AG20443 (cell line): ENCODE results near the gene LDLRAD4.

Source experiments
- DNase-seq: peaks from one replicate; pipeline ENCODE4 v3.0.0; 2012; ENCODE audit warnings: low spot score, mixed read lengths

The LDLRAD4 gene

DNA sequence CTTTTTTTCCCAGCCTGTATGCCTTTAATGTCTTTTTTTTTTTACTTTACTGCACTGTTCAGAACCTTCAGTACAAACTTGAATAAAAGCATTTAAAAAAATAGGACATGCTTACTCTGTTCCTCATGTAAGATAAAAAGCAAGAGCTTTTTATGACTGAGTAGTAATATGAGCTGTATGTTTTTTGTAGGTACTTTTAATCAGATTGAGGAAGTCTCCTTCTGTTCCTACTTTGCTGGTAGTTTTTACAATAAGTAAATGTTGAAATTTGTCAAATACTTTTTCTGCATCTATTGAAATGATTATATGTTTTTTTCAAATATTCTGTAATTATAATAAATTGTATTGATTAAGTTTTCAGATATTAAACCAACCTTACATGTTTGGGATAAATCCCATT, 318.0 kb downstream of the LDLRAD4 start:
- DNase-seq = no peak

- no peak for DNase-seq
Observed at GRCh38 chr18:13537022-13537780, 318.6 kb downstream of the LDLRAD4 start.

GRCh38 chr18:13538630-13539029, 320.1 kb downstream of the LDLRAD4 start:
- DNase-seq = no peak

DNA sequence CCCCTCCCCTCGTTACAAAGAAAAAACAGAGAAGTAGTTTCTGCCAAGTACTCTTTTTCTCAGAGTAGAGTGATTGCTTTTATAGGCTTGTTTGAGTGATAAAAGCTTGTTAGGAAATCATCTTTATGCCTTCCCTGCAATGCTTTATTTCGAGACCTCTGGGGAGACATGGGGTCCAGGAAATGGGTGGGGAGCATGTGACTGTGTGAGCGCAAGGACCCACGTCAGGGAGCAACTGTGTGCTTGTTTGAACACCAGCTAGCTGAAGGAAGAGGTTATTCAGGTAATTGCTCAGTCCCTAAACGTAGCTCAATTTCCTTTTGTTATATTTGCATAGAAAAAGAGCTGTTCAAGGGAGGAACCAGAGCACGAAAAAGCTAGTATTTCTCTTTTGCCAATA, 320.5 kb downstream of the LDLRAD4 start:
- no peak for DNase-seq

DNA sequence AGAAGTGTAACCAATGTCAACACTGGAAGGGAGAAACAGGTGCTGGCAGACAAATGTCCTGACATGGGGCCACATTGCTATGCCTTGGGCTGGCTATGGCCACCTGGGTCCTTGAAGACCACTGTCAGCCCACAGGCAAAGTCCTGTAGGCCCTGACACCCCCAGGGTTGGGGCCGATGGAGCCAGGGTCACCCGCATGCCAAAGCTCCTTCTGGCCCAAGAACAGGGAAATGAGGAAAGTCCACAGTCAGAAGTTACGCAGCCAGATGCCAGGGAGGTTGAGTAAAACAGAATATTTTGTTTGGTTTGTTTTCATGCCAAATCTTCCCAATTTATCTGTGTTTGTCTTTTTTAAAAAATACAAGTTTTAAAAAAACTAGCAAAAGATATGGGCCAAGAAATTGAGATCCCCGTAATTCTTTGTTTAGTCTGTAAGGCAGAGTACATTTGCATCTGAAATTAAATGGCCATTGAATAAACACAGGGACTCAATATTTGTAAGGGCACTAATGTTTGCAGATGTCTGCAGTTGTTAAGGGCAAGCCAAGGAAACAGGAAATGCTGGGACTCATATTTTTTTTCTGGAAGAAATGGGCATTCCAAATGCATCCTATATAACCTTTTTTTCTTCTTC, 321.4 kb downstream of the LDLRAD4 start:
- DNase-seq = no peak

DNA sequence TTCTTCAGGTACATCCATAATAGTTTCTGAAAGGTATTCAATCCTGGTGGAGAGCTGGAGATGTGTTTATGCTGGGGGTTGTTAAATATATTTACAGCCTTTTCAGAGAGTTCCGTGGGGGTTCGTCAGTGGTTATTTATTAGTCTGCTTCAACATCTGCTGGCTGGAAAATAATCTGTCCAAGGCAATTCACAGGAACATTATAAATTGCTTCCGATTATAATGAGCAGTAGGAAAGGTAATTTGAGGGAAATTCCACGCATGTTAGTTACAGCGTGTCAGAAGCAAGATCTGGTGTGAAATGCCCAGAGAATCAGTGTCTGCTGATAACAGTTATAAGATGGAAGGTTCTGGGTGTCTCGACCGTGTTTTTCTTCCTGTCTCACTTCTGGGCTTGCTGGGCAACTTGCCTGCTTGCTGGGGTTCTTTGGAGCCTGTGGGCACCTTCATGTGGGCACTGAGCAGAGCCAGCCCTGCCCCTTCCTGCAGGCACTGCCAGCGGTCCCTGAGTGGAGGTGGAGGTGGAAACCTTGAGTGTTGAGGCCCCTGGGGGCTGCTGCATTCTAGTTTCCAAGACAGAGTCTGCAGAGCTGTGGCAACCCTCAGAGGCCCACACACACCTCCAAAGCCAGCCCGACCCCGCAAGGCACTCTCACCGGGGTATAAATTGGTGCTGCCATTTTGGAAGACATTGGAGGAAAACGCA, 322.1 kb downstream of the LDLRAD4 start:
- no peak for DNase-seq

- no peak for DNase-seq
Observed at GRCh38 chr18:13541621-13542519, 323.3 kb downstream of the LDLRAD4 start.

DNA sequence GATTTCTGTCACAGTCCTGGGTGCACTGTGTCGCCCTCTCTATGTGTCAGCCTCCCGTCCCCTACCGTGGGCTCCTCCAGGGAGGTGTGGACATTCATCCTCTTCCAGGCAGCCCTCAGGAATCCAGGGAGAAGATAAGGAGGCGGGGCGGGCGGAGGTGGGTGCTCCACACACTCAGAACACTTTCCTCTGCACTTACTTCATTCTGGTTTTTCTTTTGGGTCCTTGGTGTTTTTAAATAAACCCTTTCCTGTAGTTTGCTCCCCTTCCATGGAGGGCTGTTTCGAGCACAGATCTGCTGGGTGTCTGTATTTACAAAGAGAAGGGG, 323.9 kb downstream of the LDLRAD4 start:
- no peak for DNase-seq

GRCh38 chr18:13543144-13543543, 324.6 kb downstream of the LDLRAD4 start:
- no peak for DNase-seq

GRCh38 chr18:13543811-13544732, 325.5 kb downstream of the LDLRAD4 start:
- no peak for DNase-seq

GRCh38 chr18:13544953-13545352, 326.4 kb downstream of the LDLRAD4 start:
- no peak for DNase-seq

- DNase-seq = no peak
Observed at GRCh38 chr18:13545514-13545913, 327.0 kb downstream of the LDLRAD4 start.

DNA sequence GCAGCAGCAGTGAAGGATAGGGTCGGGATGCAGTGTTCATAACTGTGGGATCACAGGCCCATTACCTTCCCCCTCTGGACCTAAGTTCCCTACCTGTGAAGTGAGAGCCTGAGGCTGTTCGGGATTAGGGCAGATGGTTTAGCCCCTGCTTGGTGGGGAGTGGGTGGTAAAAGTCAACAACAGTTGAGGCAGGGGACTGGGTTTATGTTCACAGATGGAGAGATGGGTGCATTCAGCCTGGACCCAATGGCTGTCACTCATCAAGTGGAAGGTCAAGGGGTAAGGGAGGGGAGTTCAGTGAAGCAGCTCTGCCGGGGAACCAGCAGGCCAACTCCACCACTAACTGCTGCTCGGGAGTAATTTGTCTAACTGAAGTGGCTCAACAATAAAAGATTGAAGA, 327.4 kb downstream of the LDLRAD4 start:
- no peak for DNase-seq

DNA sequence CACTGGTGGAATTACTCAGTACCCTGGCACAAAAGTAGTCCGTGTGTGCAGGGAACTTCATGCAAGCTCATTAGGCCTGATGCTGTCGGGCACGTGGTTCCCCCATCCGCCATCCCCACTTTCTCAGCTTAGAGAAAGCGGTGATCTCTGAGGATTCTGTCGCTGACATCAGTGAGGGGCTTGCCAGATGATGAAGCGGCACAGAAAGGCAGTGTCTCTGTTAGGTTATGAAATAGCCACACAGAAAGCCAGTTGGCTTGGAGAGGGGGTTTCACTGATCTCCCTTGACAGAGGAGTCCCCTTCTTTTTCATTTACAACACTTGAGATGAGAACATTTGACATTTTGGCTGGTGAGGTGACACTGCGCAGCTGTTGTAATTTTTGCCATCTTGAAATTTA, 328.1 kb downstream of the LDLRAD4 start:
- DNase-seq = no peak

DNA sequence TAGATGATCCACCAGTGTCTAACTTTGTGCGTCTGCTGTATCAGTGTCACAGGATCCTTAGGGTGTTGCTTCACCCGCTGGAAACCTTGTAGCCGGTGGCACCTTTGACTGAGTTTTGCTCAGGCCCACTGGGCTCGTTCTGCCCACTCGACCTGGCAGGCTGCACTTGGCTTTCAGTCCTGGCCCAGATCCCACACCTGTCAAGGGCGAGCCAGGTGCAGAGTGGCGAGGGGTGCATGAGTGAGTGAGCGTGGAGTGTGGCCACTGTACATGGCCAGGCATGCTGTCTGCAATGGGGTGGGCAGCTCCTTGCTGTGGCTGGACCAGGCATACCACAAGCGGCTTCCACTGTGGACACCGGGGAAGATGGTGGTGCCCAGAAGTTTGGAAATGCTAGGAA, 328.8 kb downstream of the LDLRAD4 start:
- DNase-seq = no peak

DNA sequence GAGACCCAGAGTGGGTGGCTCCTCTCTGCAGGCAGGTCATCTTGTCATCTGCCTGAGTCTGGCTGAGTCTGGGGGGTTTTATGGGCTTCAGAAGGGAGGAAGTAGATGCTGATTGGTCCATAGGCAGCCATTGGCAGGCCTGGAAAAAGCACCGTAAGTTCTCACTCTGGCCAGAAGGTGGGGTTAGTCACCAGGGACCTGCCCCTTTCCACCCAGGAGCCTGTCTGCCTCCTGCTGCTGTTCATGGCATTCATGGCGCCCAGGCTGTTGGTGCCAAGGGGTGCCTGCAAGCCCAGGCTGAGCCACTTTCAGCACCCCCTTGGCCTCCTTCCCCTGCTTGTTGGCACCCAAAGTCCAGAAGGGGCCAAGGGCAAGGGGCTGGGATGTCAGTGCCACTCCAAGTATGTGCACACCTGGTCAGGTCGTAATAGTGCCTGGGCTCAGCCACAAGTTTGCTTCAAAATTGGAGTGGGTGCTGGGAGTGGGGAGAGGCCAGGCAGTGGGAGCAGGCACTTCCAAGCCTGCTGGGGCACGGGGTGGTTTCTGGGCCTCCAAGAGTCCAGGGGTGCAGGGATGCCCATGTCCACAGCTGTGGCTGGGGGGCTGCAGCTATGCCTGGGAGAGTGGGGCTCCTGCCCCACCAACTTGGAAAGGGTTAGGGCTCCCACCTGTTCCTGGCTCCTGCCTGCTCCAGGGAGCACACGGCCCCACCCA, 329.7 kb downstream of the LDLRAD4 start:
- no peak for DNase-seq

GRCh38 chr18:13548966-13549879, 330.7 kb downstream of the LDLRAD4 start:
- no peak for DNase-seq

GRCh38 chr18:13549880-13550232, 331.3 kb downstream of the LDLRAD4 start:
- no peak for DNase-seq
